DMS153 (cell line): ENCODE measurements around the gene POP4.

Source experiments
- DNase-seq: peaks from one replicate; lab custom pipeline; 2025; lab: John Stamatoyannopoulos, UW

Gene POP4

DNA sequence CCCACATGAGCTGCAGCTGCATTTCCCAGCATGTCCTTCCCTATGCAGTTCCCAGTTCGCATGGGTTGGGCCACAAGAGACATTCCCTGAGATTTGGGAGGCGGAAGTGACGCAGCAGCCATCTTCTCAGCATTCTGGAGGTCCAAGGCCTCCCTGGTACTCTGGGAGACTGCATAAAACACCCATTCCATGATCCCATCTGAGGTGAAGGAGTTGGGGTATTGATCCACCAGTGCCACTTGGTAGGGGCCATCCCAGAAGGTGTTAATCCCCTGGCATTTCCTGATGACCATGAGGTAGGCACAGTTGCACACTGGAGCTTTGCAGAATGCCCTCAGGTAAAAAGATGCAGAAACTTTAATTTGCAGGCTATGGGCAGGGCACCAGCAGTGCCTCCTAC lies 25.4 kb downstream of the POP4 start:
- DNase-seq = no peak

DNA sequence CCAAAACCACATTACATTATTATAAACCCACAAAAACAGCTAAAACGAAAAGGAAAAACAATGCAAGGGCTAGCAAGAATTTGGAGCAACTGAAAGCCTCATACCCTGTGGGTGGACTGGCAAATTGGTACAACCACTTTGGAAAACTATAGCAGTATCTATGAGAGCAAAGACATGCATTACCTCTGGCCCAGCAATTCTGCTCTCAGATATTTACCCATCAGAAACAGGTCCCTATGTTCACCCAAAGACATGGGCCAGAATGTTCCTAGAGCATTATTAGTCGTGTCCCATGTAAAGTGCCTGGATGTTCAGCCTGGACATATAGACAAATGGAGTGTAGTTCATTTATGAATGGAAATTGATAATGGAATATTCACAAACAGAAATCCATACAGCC lies 27.9 kb downstream of the POP4 start:
- no peak for DNase-seq

DNA sequence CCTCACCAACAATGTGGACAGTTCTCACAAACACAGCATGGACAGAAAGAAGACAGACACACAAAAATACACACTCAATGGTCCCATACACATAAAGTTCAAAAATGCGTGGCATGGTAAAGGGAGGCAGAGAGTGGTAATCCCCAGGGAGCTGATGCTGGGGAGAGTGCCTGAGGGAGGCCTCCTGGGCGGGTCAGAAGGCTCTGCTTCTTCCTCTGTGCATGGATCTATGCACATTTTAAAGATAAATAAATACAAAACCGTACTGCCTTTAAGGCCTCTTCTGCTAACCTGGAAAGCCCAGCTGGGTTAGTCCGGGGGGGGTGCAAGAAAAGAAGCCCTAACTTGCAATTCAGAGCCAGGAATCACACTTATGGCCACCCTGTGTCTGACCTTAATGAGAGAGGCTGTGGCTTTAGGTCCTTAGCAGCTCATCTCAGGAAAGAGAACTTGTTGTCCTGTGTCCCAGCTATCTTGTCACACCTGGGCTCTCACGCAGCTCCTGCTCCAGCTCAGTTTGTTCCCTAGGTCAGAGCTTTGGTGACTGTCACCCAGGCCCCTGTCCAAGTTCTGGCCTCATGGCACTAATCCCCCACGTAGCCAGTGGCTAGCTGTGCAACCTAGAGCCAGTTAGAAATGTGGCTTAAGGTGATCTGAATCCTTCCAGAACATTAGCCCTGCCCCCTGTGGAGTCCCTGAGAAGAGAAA lies 28.5 kb downstream of the POP4 start:
- DNase-seq = no peak

DNA sequence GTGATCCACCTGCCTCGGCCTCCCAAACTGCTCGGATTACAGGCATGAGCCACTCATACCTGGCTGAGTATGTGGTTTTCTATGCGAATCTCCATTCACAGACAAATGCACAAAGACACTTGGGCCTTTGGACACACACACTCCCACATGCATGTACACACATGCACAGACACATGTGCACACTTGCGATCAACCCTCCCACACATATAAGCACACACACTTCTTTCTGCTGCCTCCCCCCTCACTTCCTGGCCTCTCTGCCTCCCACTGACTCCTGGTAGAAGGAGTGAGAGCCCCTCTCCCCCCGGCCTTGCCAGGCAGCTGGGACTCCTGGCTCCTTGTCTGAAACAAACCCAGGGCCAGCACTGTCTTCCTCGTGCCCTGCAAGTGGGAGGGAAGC lies 29.9 kb downstream of the POP4 start:
- no peak for DNase-seq

DNA sequence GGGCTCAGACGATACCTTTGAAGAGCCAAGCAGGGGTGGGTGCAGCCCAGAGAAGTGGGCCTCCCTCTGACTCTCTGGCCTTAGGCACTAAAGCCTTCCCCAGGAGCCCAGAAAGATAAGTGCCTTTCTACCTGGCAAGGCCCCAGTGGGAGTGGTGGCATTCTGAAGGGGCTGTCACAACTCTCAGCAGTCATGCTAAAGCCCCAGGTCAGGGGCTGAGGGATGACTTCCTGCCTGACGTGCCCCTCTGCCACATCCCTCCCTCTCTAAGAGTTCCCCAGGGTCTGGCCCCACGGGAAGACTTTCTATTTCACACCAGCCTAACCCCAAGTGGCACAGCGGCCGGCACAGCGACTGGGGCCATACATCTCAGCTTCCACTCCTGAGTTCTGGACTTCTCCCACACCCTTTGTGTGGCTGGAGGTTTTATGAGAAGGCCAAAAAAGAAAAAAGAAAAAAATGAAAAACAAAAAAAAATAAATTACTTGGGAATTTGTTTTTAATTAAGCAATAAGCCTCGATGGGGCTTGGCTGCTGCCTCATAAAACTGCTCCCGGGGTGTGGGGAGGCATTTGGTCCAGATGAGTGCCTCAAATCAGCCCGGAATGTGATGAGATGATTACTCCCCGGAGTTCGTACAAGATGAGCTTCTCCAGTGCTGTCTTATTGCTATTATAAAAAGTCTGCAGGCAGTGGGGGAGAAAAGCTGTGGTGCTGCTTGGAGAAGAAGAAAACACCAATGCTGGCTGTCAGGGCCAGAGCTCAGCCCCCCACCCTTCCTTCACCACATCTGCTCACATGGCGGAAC lies 30.7 kb downstream of the POP4 start:
- no peak for DNase-seq

DNA sequence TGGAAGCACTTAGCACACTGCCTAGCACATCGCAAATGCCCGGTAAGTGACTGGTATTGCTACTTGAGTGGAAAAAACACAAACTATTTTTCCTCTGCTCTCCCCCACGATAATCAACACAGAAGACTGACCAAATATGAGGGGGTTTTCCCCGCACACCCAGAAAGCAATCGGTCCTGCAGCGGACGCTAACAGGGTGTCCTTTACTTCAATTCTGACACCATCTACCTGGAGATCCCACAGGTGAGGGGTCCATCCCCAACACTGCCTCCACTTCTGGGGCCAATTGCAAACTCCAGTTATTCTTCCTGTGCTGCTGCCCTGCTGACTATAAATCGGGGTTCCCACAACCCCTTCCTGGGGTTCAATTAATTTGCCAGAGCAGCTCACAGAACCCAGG lies 33.0 kb downstream of the POP4 start:
- DNase-seq = no peak

DNA sequence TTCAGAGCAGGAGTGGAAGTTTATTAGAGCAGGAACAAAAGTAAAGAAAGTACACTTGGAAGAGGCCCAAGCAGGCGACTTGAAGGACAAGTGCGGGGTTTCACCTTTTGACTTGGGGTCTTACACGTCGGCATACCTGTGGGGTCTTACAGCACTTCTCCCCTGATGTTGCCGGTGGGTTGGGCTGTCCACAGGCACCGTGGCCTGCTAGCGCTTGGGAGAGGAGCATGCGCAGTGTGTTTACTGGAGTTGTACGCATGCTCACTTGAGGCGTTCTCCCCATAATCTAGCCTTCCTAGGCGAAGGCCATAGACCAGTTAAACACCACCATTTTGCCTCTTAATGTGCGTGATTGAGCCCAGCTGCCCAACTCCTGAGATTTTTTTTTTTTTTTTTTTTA lies 34.1 kb downstream of the POP4 start:
- DNase-seq = no peak

DNA sequence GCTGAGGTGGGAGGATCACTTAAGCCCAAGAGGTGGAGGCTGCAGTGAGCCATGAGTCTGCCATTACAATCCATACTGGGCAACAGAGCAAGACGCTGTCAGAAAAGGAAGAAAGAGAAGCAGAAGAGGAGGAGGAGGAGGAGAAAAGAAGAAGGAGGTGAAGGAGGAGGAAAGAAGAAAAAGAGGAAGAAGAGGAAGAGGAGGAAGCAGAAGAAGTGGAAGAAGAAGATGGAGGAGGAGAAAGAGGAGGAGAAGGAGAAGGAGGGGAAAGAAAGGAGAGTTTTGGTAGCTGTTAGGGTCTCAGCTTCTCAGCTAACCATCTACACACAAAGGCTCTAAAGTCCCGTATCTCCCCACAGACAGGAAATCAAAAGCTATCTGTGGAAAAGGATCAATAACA lies 35.5 kb downstream of the POP4 start:
- no peak for DNase-seq

DNA sequence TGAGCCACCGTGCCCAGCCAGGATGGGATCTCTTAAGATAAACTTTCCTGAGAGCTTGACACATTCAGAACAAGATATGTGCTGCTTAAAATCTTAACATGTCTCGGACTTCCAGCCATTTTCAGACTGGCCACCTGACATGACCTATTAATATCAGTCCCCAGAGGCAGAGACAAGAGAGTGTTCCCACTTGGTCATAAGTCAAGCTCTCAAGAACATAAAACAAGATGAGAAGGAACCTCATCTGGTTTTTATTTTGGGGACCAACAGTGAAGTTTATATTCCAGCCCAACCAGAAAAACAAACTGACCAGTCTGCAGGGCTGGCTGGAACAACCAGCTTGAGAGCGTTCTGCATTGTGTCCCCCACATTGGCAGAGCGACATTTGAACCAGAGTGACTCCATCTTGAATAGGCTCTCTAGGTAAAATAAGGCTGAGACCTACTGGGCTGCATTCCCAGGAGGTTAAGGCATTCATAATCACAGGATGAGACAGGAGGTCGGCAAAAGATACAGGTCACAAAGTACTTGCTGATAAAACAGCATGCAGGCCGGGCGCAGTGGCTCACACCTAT lies 37.4 kb downstream of the POP4 start:
- DNase-seq = no peak

DNA sequence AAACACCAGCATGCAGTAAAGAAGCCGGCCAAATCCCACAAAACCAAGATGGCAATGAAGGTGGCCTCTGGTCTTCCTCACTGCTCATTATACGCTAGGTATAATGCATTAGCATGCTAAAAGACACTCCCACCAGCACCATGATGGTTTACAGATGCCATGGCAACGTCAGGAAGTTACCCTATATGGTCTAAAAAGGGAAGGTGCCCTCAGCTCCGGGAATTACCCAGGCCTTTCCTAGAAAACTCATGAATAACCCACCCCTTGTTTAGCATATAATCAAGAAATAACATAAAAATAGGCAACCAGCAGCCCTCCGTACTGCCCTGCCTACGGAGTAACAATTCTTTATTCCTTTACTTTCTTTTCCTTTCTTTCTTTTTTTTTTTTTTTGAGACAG lies 38.1 kb downstream of the POP4 start:
- no peak for DNase-seq

DNA sequence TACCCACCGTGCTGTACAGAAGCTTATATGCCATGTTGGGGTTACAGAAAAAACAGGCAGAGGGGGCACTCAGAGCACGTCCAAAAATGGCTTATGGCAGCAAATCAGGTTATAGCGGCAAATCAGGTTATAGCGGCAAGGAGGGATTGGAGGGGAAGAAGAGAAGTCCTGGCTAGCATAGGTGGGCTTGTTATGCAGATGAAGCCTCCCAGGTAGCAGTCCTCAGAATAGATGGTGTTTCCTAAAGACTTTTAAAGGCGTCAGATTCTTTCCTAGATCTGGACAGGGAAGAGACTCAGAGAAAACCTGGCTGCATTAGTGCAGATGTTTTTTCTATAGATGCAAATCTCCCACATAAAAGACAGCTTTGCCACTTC lies 39.4 kb downstream of the POP4 start:
- DNase-seq = no peak

DNA sequence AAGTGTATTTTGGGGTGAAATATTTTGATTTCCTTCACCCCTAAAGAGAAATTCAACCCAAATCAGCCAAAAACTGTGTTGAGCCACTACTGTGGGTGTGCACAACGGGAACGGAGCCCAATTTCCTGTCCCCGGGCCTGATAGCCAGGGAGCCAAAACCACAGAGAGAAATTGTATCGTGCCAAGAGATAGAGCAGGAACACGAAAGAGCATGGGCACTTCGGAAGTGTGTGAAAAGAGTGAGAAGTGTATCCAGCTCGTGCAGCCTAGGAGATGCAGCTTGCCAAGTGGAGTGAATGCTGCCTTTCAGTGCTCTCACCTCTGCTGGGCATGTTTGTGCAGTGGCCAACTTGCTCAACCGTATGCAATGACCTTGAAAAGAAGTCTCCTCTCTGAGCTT lies 39.8 kb downstream of the POP4 start:
- no peak for DNase-seq

DNA sequence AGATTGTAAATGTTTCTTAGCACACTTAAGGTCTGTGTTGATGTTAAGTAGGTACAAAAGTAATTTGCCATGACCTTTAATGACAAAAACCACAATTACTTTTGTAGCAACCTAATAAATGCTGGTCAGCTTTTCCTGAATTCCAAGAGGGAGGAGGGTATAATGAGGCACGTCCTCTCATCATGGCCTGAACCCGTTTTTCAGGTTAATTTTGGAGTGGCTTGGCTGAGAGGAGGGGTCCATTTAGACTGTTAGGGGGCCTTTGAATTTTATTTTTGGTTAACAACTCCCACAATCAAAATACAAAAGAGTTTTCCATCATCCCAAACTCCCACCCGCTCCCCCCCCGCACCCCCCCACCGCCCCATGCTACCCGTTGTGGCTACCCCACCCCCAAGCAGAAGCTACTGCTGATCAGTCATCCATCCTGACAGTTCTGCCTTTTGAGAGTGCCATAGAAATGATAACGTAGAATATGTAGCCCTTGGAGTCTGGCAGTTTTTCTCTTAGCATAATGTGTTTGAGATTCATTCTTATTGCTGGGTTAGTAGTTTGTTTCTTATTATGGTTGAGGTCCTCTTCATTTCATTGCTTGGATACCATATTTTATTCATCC lies 44.8 kb downstream of the POP4 start:
- DNase-seq = no peak

DNA sequence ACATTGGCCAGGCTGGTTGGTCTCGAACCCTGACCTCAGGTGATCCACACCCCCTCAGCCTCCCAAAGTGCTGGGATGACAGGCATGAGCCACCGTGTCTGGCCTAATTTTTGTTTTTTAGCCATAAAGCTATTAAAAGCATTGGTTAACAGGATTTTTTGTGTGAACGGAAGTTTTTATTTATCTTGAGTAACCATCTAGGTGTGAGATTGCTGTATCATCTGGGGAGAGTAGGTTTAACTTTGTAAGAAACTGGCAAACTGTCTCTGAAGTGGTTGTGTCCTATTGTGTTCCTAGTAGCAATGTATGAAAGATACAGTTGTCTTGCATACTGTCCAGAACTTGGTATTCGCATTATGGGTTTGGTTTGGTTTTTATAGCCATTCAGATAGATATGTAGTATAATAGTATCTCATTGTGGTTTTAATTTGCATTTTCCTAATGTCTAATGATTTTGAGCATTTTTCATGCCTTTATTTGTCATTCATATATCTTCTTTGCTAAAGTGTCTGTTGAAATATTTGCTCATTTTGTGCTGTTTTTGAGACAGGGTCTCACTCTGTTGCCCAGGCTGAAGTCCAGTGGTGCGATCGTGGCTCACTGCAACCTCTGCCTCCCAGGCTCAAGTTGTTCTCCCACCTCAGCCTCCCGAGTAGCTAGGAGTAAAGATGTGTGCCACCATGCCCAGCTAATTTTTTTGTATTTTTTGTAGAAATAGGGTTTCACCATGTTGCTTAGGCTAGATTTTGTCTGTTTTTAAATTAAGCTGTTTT lies 45.7 kb downstream of the POP4 start:
- DNase-seq = no peak

DNA sequence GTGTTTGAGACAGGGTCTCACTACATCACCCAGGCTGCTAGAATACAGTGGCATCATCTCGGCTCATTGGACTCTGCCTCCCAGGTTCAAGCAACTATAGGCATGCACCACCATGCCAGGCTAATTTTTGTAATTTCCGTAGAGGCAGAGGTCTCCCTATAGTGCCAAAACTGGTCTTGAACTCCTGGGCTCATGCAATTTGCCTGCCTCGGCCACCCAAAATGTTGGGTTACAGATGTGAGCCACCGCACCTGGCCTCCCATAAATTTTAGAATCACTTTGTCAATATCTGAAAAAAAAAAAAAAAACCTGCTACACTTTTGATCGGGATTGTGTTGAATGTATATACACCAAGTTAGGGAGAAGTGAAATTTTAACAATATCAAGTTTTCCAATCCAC lies 47.3 kb downstream of the POP4 start:
- DNase-seq = no peak

DNA sequence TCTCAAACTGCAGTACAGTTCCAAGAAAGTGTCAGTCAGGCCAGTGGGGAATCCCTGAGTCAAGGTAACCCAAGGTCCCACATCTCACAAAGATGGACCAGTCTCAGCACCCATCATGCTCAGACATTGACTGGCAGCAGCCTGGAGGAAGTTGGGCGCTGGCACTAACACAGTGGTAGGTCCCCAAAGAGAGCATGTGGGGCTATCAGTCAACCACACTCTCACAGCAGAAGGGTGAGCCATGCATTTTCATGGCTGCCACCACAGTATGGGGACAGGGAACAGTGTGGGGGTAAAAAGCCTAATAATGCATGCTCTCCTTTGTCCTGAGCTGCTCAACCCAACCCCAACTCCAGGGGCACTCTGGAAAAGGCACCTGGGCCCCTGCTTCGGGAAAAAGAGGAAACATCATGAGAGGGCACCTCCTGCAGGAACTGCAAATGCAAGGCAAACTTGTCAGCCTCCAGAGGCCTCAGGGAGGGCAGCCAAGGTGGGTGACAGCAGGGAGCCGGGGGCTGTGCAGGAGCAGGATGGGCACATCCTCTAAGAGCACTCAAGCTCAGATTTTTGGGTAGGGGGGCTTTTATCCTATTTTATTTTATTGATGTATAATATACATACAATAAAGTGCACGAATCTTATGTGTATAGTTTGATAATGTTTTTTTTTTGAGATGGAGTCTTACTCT lies 49.7 kb downstream of the POP4 start:
- DNase-seq = no peak

DNA sequence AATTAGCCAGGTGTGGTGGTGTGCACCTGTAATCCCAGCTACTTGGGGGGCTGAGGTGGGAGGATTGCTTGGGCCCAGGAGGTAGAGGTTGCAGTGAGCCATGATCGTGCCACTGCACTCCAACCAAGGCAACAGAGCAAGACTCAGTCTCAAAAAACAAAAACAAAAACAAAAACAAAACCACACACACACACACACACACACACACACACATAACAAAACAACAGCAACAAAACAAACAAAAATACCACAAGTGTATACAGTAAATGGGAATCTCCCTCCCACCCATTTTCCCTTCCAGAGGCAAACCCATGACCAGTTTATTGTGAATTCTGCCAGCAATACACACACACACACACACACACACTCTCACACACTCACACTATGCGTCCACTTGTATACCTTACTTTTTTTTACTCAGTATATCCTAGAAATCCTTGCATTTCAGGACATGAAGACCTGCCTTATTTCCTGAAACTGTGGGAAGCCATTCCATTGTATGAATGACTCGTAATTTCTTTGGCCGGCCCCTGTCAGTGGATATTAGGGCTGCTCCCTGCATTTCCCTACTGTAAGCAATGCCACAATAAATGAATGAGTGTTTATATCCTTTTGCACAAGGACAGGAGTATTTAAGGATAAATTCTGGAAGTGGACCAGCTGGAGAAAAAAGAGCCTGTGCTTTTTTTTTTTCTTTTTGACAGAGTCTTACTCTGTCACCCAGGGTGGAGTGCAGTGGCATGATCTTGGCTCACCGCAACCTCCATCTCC lies 52.3 kb downstream of the POP4 start:
- DNase-seq = no peak

DNA sequence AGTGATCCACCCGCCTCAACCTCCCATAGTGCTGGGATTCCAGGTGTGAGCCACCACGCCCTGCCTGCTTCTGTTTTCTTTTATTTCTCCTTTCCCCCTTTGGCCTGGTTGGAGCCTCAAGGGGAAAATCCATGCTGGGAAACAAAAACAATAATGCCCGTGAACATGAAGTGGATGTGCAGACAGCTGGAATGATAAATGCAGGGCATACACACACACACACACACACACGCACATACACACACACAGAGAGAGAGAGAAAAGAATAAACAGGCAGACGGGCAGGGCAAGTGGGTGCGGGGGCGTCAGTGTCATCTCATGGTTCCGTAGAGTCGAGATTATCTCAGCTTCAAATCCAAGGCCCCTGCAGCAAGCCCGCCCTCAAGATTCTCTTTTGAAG lies 54.8 kb downstream of the POP4 start:
- no peak for DNase-seq

DNA sequence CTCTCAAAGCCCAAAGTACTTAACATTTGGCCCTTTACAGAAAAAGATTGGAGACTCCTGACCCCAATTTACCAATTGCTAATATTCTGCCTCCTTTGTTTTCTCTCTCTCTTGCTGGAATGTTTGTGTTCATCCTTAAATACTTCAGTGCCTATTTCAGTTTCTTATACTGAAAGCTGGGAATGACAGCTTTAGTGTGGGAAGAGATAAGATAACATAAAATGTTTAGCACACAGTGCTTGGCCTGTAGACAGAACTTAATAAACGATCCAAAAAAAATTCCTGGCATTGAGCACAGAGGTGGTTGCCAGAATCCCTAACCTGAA lies 56.2 kb downstream of the POP4 start:
- no peak for DNase-seq

DNA sequence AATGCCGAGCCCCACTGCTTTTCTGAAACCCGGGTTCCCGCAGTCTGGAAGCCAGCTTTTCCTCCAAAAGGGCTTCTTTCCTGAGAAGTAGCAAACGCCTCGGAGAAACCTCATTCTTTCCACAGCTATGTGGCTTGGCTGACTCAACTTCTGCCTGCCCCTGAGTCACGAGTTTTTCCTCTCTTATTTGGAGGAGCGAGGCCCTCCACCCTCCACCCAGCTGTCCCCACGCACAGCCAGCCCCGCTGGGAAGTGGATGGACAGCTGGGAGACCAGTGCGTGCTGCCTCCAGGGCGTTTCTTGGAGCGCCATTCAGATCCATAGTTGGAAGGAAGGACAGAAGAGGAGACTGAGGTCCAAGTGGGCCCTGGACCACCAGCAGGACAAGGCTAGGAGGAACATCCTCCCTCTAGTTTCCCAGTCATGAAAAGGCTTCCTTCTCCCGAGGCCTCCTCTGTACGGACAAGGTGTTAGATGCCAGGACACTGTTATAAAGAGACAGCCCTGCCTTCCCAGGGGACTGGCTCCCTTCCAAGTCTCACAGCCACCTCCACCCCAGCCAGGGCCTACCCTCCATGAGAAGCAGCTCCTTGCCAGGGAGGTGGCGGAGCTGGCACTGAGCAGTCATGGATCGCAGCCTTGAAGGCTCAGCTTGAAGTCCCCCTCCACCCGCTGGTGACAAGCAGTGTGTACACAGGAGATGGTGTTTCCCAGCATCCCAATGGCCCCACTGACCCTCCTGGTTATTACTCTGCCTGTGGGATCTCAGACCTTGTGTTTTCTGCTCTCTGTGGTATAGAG lies 56.7 kb downstream of the POP4 start:
- no peak for DNase-seq
